Measurements from ENCODE around the gene TEAD1. TPM values are rescaled to one million over a fixed set of nuclear protein-coding genes. Genes with fewer than 3 reads are reported as not detected.

The TEAD1 gene
- total and polyA plus RNA-seq, 7 experiments from 2014 or later: 0.02 to 0.22 (median 0.07) TPM; not detected in 4

GRCh38 chr11:12733091-12733490, 58.9 kb downstream of the TEAD1 start:
- H3K36me3 Mint-ChIP-seq: no peaks in the 10 kb centered on the region
- DNase-seq (no peak), ATAC-seq (no peak)
- no peaks in the 10 kb centered on the region for H3K27me3 ChIP-seq (ENCODE audit: control insufficient read depth in 2 of 2, insufficient read depth in 2 of 2, low read length in 2 of 2)
- no peak overlapping the region for H3K27ac ChIP-seq (ENCODE audit: low read depth, low read length)
- H3K27me3 Mint-ChIP-seq: peaks cover 15 to 45% (median 26%) of the 10 kb centered on the region in 5 donors
- ChIA-PET CTCF (no interaction called here), POLR2A (no interaction called here)
- H3K4me1 ChIP-seq (ENCODE audit: control insufficient read depth in 2 of 2, insufficient read depth in 2 of 2, low read length in 2 of 2): no peaks in the 10 kb centered on the region
- intact Hi-C loops (cut with micrococcal nuclease): no loop called here
- no peaks in the 10 kb centered on the region for H3K36me3 ChIP-seq (ENCODE audit: control insufficient read depth in 2 of 3, insufficient read depth in 3 of 3, low read length in 3 of 3)
- no peaks in the 10 kb centered on the region for H3K4me1 Mint-ChIP-seq
- H3K9me3 Mint-ChIP-seq: peaks cover 0 to 3% (median 0%) of the 10 kb centered on the region in 11 donors
- H3K9me3 ChIP-seq (ENCODE audit: control insufficient read depth in 2 of 3, low read length in 3 of 3): no peaks in the 10 kb centered on the region
- H3K4me3 ChIP-seq (ENCODE audit: low read length): no peak overlapping the region
- no peak overlapping the region for H3K27ac Mint-ChIP-seq
- H3K4me3 Mint-ChIP-seq: no peak overlapping the region

GRCh38 chr11:12734625-12735024, 60.4 kb downstream of the TEAD1 start:
- intact Hi-C loops (cut with micrococcal nuclease): no loop called here
- H3K27me3 ChIP-seq (ENCODE audit: control insufficient read depth in 2 of 2, insufficient read depth in 2 of 2, low read length in 2 of 2): no peaks in the 10 kb centered on the region
- no peaks in the 10 kb centered on the region for H3K4me1 ChIP-seq (ENCODE audit: control insufficient read depth in 2 of 2, insufficient read depth in 2 of 2, low read length in 2 of 2)
- no peak for DNase-seq
- ChIA-PET CTCF (interaction anchor here (0.8 to 1.2 kb wide), 2 partner anchors 136 to 403 kb away, joined by 3 read pairs; no protein-coding TSS in a partner anchor), POLR2A (no interaction called here)
- H3K36me3 Mint-ChIP-seq: no peaks in the 10 kb centered on the region
- no peak overlapping the region for H3K4me3 Mint-ChIP-seq
- H3K4me1 Mint-ChIP-seq: no peaks in the 10 kb centered on the region
- H3K9me3 Mint-ChIP-seq: peaks cover 0 to 3% (median 0%) of the 10 kb centered on the region in 11 donors
- H3K9me3 ChIP-seq (ENCODE audit: control insufficient read depth in 2 of 3, low read length in 3 of 3): no peaks in the 10 kb centered on the region
- no peak overlapping the region for H3K27ac ChIP-seq (ENCODE audit: low read depth, low read length)
- H3K4me3 ChIP-seq (ENCODE audit: low read length): no peak overlapping the region
- peaks cover 17 to 39% (median 19%) of the 10 kb centered on the region in 5 donors for H3K27me3 Mint-ChIP-seq
- H3K36me3 ChIP-seq (ENCODE audit: control insufficient read depth in 2 of 3, insufficient read depth in 3 of 3, low read length in 3 of 3): no peaks in the 10 kb centered on the region
- H3K27ac Mint-ChIP-seq: no peak overlapping the region
- ATAC-seq: no peak

GRCh38 chr11:12735262-12735661, 61.0 kb downstream of the TEAD1 start:
- Mint-ChIP-seq H3K4me1 (no peaks in the 10 kb centered on the region), H3K36me3 (peaks cover 0 to 1% (median 0%) of the 10 kb centered on the region in 5 donors), H3K27me3 (peaks cover 18 to 36% (median 18%) of the 10 kb centered on the region in 5 donors), H3K27ac (no peak overlapping the region), H3K4me3 (no peak overlapping the region), H3K9me3 (peaks cover 0 to 3% (median 1%) of the 10 kb centered on the region in 11 donors)
- ATAC-seq: no peak
- Histone ChIP-seq H3K27me3 (ENCODE audit: control insufficient read depth in 2 of 2, insufficient read depth in 2 of 2, low read length in 2 of 2) (no peaks in the 10 kb centered on the region), H3K9me3 (ENCODE audit: control insufficient read depth in 2 of 3, low read length in 3 of 3) (no peaks in the 10 kb centered on the region), H3K4me3 (ENCODE audit: low read length) (no peak overlapping the region), H3K4me1 (ENCODE audit: control insufficient read depth in 2 of 2, insufficient read depth in 2 of 2, low read length in 2 of 2) (no peaks in the 10 kb centered on the region), H3K36me3 (ENCODE audit: control insufficient read depth in 2 of 3, insufficient read depth in 3 of 3, low read length in 3 of 3) (no peaks in the 10 kb centered on the region), H3K27ac (ENCODE audit: low read depth, low read length) (no peak overlapping the region)
- ChIA-PET CTCF (interaction anchor here (0.7 kb wide), 1 partner anchor 1439 kb away, joined by 4 read pairs; no protein-coding TSS in a partner anchor), POLR2A (no interaction called here)
- DNase-seq: no peak
- intact Hi-C loops (cut with micrococcal nuclease): no loop called here

GRCh38 chr11:12737024-12737423, 62.8 kb downstream of the TEAD1 start:
- Histone ChIP-seq H3K9me3 (ENCODE audit: control insufficient read depth in 2 of 3, low read length in 3 of 3) (no peaks in the 10 kb centered on the region), H3K27ac (ENCODE audit: low read depth, low read length) (no peak overlapping the region), H3K36me3 (ENCODE audit: control insufficient read depth in 2 of 3, insufficient read depth in 3 of 3, low read length in 3 of 3) (no peaks in the 10 kb centered on the region), H3K27me3 (ENCODE audit: control insufficient read depth in 2 of 2, insufficient read depth in 2 of 2, low read length in 2 of 2) (no peaks in the 10 kb centered on the region), H3K4me3 (ENCODE audit: low read length) (no peak overlapping the region), H3K4me1 (ENCODE audit: control insufficient read depth in 2 of 2, insufficient read depth in 2 of 2, low read length in 2 of 2) (no peaks in the 10 kb centered on the region)
- no peak overlapping the region for H3K27ac Mint-ChIP-seq
- CTCF ChIA-PET: no interaction called here
- peaks cover 18 to 45% (median 32%) of the 10 kb centered on the region in 5 donors for H3K27me3 Mint-ChIP-seq
- no peak for DNase-seq
- intact Hi-C loops (cut with micrococcal nuclease): no loop called here
- ATAC-seq: no peak
- no peaks in the 10 kb centered on the region for H3K4me1 Mint-ChIP-seq
- H3K4me3 Mint-ChIP-seq: no peak overlapping the region
- H3K9me3 Mint-ChIP-seq: peaks cover 0 to 5% (median 1%) of the 10 kb centered on the region in 11 donors
- H3K36me3 Mint-ChIP-seq: peaks cover 0 to 4% (median 0%) of the 10 kb centered on the region in 5 donors
- POLR2A ChIA-PET: no interaction called here

- Mint-ChIP-seq H3K36me3 (peaks cover 0 to 4% (median 0%) of the 10 kb centered on the region in 5 donors), H3K27ac (no peak overlapping the region), H3K4me1 (no peaks in the 10 kb centered on the region), H3K27me3 (peaks cover 18 to 47% (median 38%) of the 10 kb centered on the region in 5 donors), H3K9me3 (peaks cover 0 to 5% (median 1%) of the 10 kb centered on the region in 11 donors), H3K4me3 (no peak overlapping the region)
- ATAC-seq: no peak
- ChIA-PET POLR2A (no interaction called here), CTCF (interaction anchor here (0.5 kb wide), 1 partner anchor 24 kb away, joined by 4 read pairs; no protein-coding TSS in a partner anchor)
- Histone ChIP-seq H3K4me3 (ENCODE audit: low read length) (no peak overlapping the region), H3K36me3 (ENCODE audit: control insufficient read depth in 2 of 3, insufficient read depth in 3 of 3, low read length in 3 of 3) (no peaks in the 10 kb centered on the region), H3K4me1 (ENCODE audit: control insufficient read depth in 2 of 2, insufficient read depth in 2 of 2, low read length in 2 of 2) (no peaks in the 10 kb centered on the region), H3K27ac (ENCODE audit: low read depth, low read length) (no peak overlapping the region), H3K9me3 (ENCODE audit: control insufficient read depth in 2 of 3, low read length in 3 of 3) (no peaks in the 10 kb centered on the region), H3K27me3 (ENCODE audit: control insufficient read depth in 2 of 2, insufficient read depth in 2 of 2, low read length in 2 of 2) (no peaks in the 10 kb centered on the region)
- no peak for DNase-seq
- intact Hi-C loops (cut with micrococcal nuclease): no loop called here
Observed at GRCh38 chr11:12741671-12742216, 67.5 kb downstream of the TEAD1 start.

GRCh38 chr11:12743834-12744449, 69.7 kb downstream of the TEAD1 start:
- peaks cover 0 to 5% (median 1%) of the 10 kb centered on the region in 11 donors for H3K9me3 Mint-ChIP-seq
- H3K27ac Mint-ChIP-seq: no peak overlapping the region
- no peaks in the 10 kb centered on the region for H3K9me3 ChIP-seq (ENCODE audit: control insufficient read depth in 2 of 3, low read length in 3 of 3)
- no peaks in the 10 kb centered on the region for H3K4me1 Mint-ChIP-seq
- peaks cover 19 to 40% (median 37%) of the 10 kb centered on the region in 5 donors for H3K27me3 Mint-ChIP-seq
- no peak overlapping the region for H3K4me3 Mint-ChIP-seq
- no peaks in the 10 kb centered on the region for H3K36me3 ChIP-seq (ENCODE audit: control insufficient read depth in 2 of 3, insufficient read depth in 3 of 3, low read length in 3 of 3)
- H3K27ac ChIP-seq (ENCODE audit: low read depth, low read length): no peak overlapping the region
- ChIA-PET POLR2A (no interaction called here), CTCF (no interaction called here)
- peaks cover 0 to 4% (median 0%) of the 10 kb centered on the region in 5 donors for H3K36me3 Mint-ChIP-seq
- no peaks in the 10 kb centered on the region for H3K4me1 ChIP-seq (ENCODE audit: control insufficient read depth in 2 of 2, insufficient read depth in 2 of 2, low read length in 2 of 2)
- no peaks in the 10 kb centered on the region for H3K27me3 ChIP-seq (ENCODE audit: control insufficient read depth in 2 of 2, insufficient read depth in 2 of 2, low read length in 2 of 2)
- intact Hi-C loops (cut with micrococcal nuclease): no loop called here
- DNase-seq: no peak
- no peak for ATAC-seq
- H3K4me3 ChIP-seq (ENCODE audit: low read length): no peak overlapping the region

Data from naive thymus-derived CD4-positive, alpha-beta T cell (primary cell).